ENCODE data around the gene LTBP4.
"Not testable (repeated sequence)": the region's sequence is repeated elsewhere in the genome, so short reads cannot be mapped to it uniquely, and the experiment has no call there.

The LTBP4 gene

GRCh38 chr19:40640744-40641143 lies 39.6 kb downstream of the LTBP4 start:
- H3K27ac ChIP-seq: no peak overlapping the region
- TF ChIP-seq ZFX (IDR thresholded peaks at IDR 0.05; ENCODE audit: borderline replicate concordance): no peak
- no peak for TF ChIP-seq CTCF (IDR thresholded peaks at IDR 0.05)

DNA sequence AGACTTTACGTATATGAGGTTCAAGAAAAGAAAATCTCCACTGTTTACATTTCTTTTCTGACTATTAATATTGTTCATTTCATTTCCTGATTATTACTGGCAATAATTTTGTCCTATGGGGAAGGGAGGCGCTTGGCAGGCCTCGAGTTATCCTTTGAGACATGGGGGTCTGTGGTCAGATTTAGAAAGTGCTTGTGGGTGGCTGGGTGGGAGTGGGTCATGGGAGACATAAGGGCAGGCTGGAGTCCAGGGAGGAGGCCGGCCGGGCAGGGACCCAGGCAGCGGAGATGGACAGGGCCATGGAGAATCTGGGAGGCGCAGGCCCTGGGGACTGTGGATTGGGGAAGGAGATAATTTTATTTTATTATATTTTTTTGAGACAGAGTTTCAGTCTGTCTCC lies 40.1 kb downstream of the LTBP4 start:
- no peak overlapping the region for H3K27ac ChIP-seq
- TF ChIP-seq ZFX (IDR thresholded peaks at IDR 0.05; ENCODE audit: borderline replicate concordance) (no peak), CTCF (IDR thresholded peaks at IDR 0.05) (no peak)

DNA sequence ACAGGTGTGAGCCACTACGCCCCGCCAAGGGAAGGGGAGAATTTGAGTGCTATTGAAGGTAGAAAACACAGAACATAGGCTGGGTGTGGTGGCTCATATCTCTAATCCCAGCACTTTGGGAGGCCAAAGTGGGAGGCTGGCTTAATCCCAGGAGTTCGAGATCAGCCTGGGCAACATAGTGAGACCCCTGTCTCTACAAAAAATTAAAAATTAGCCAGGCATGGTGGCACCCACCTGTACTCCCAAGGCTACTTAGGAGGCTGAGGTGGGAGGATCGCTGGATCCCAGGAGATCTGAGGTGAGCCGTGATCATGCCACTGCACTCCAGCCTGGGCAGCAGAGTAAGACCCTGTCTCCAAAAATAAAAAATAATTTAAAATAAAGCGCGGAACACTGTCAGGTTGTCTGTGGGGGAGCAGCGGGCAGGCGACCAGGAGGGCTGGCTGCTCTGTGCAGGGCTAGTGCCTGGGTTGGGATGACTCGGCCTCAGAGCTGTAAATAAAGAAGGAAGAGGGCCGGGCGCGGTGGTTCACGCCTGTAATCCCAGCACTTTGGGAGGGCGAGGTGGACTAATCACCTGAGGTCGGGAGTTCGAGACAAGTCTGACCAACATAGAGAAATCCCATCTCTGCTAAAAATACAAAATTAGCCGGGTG lies 41.0 kb downstream of the LTBP4 start:
- TF ChIP-seq CTCF (IDR thresholded peaks at IDR 0.05) (no peak), ZFX (IDR thresholded peaks at IDR 0.05; ENCODE audit: borderline replicate concordance) (no peak)
- no peak overlapping the region for H3K27ac ChIP-seq

DNA sequence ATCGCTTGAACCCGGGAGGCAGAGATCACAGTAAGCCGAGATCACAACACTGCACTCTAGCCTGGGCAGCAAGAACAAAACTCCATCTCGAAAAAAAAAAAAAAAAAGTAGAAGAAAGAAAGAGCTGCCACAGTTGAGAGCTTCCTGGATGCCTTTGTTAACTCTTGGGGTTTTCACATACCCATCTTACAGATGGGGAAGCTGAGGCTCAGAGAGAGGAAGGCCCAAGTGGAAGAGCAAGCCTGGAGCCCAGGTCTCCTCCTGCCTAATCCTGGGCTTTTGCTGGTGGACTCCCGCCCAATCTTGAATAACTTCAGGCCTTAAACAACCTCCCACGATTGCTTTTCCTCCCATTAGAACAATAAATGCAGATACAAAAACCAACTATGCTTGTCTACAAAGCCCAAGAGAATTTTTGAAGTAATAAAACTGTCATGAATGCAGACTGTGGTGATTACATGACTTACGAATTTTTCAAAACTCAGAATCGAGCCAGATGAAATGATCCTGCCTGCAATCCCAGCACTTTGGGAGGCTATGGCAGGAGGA lies 41.7 kb downstream of the LTBP4 start:
- TF ChIP-seq ZFX (IDR thresholded peaks at IDR 0.05; ENCODE audit: borderline replicate concordance): no peak
- TF ChIP-seq CTCF (IDR thresholded peaks at IDR 0.05): no peak
- H3K27ac ChIP-seq: no peak overlapping the region

DNA sequence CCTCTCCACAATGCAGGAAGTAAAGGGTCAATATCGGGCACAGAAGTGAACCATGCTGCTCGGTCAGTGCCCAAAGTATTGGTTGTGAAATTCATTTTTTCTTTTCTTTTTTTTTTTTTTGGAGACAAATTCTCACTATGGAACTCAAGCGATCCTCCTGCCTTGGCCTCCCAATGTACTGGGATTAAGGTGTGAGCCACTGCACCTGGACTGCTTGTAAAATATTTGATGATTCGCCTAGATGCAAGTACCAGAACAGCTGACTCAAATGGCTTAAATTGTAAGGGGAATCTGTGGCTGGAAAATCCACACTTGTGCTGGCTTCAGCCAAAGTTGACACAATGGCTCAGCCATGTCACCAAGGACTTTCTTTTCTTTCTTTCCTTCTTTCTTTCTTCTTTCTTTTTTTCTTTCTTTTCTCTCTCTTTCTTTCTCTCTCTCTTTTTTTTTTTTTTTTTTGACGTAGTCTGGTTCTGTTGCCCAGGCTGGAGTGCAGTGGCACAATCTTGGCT lies 45.6 kb downstream of the LTBP4 start:
- TF ChIP-seq ZFX (IDR thresholded peaks at IDR 0.05; ENCODE audit: borderline replicate concordance) (no peak), CTCF (IDR thresholded peaks at IDR 0.05) (no peak)
- peak overlapping the region; percentile 64 for H3K27ac ChIP-seq

DNA sequence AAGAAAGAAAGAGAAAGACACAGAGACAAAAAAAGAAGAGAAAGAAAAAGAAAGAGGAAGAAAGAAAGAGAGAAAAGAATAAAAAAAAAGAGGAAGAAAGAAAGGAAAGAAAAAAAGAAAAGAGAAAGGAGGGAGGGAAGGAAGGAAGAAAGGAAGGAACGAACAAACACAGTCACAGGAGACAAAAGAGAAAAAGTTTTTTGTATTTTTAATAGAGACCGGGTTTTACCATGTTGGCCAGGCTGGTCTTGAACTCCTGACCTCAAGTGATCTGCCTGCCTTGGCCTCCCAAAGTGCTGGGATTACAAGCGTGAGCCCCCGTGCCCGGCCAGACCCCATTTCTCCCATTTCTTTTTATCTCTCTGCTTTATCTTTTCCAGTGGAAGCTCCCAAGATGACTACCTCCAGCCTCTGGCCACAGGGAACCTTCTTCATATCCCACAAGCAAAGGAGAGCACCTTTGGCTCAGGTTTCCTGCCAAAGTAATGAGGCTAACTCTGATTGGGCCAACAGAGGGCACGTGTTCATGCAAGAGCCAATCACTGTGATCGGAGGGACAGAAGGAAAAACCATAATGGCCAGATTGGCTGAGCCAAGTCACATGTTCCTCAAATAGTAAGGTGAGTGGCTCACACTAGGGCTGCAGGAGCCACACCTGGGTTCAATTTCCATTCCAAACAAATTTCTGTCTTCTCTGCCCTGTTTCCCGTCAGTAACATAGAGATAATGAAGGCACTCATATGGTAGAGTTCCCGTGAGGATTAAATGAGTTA lies 48.9 kb downstream of the LTBP4 start:
- not testable (repeated sequence) for H3K27ac ChIP-seq

GRCh38 chr19:40650749-40651305 lies 49.7 kb downstream of the LTBP4 start:
- no peak overlapping the region for H3K27ac ChIP-seq
- no peak for TF ChIP-seq ZFX (IDR thresholded peaks at IDR 0.05; ENCODE audit: borderline replicate concordance)
- no peak for TF ChIP-seq CTCF (IDR thresholded peaks at IDR 0.05)

- H3K27ac ChIP-seq: not testable (repeated sequence)
These were observed 51.1 kb downstream of the LTBP4 start for GRCh38 chr19:40652303-40652702.

DNA sequence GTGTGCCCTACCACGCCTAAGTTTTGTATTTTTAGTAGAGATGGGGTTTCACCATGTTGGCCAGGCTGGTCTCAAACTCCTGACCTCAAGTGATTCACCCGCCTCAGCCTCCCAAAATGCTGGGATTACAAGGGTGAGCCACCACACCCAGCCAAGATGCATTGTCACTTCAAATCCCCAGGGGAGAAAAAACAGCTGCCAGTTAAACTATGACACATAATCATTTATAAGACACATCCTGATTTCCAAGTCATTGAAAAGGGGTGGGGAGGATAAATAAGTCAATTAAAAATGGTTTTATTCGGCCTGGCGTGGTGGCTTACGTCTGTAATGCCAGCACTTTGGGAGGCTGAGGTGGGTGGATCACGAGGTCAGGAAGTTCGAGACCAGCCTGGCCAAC lies 54.5 kb downstream of the LTBP4 start:
- H3K27ac ChIP-seq: not testable (repeated sequence)
